Chondrocyte (in vitro differentiated cells): ENCODE results near the gene NKX2-4. TPM values are rescaled to one million over a fixed set of nuclear protein-coding genes. Genes with fewer than 3 reads are reported as not detected.

ENCODE experiments used
- DNase-seq: peaks from one replicate; pipeline ENCODE4 v3.0.0; 2021; ENCODE audit warnings: mixed read lengths, low spot score
- H3K27ac Mint-ChIP-seq: one replicate; pipeline ENCODE4 v1.8.0; 2021; ENCODE audit warnings: mild to moderate bottlenecking, moderate library complexity, mixed read lengths; ENCODE audit not compliant: unreplicated experiment
- H3K27me3 Mint-ChIP-seq: 2 replicates; pipeline ENCODE4 v1.8.0; 2021; ENCODE audit warnings: low read depth, mixed read lengths
- H3K36me3 Mint-ChIP-seq: 2 replicates; pipeline ENCODE4 v1.8.0; 2021; ENCODE audit warnings: low read depth, mixed read lengths
- H3K4me1 Mint-ChIP-seq: 2 replicates; pipeline ENCODE4 v1.8.0; 2021; ENCODE audit warnings: low read depth, mild to moderate bottlenecking, mixed read lengths
- H3K4me3 Mint-ChIP-seq: one replicate; pipeline ENCODE4 v1.8.0; 2021; ENCODE audit warnings: mild to moderate bottlenecking, moderate library complexity, mixed read lengths; ENCODE audit not compliant: unreplicated experiment
- H3K9me3 Mint-ChIP-seq: 2 replicates; pipeline ENCODE4 v1.8.0; 2021; ENCODE audit warnings: low read depth, mixed read lengths
- total RNA-seq: library from RNA; stranded (reverse); gene quantifications from 3 replicates; pipeline ENCODE4 v1.2.1, GENCODE V29; 2021
- TF ChIP-seq, protein P1 (sequence below): fragments of 200-600 bp; sonication (generic); IDR thresholded peaks from 2 replicates; pipeline ENCODE4 v1.5.0; 2021; ENCODE audit warnings: antibody characterized with exemption, mild to moderate bottlenecking, moderate library complexity

The NKX2-4 gene
- total RNA-seq, 1 donor from 2014 or later: not detected

- Mint-ChIP-seq H3K27me3 (peaks cover 73% of the 10 kb centered on the region), H3K4me1 (peaks cover 14% of the 10 kb centered on the region), H3K27ac (no peak overlapping the region), H3K36me3 (peaks cover 8% of the 10 kb centered on the region), H3K4me3 (peak overlapping the region; percentile 16), H3K9me3 (no peaks in the 10 kb centered on the region)
- TF ChIP-seq, protein P1, sequence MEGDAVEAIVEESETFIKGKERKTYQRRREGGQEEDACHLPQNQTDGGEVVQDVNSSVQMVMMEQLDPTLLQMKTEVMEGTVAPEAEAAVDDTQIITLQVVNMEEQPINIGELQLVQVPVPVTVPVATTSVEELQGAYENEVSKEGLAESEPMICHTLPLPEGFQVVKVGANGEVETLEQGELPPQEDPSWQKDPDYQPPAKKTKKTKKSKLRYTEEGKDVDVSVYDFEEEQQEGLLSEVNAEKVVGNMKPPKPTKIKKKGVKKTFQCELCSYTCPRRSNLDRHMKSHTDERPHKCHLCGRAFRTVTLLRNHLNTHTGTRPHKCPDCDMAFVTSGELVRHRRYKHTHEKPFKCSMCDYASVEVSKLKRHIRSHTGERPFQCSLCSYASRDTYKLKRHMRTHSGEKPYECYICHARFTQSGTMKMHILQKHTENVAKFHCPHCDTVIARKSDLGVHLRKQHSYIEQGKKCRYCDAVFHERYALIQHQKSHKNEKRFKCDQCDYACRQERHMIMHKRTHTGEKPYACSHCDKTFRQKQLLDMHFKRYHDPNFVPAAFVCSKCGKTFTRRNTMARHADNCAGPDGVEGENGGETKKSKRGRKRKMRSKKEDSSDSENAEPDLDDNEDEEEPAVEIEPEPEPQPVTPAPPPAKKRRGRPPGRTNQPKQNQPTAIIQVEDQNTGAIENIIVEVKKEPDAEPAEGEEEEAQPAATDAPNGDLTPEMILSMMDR: no peak
- DNase-seq: no peak
Measured at GRCh38 chr20:21395666-21396598, 1.4 kb downstream of the NKX2-4 start.

DNA sequence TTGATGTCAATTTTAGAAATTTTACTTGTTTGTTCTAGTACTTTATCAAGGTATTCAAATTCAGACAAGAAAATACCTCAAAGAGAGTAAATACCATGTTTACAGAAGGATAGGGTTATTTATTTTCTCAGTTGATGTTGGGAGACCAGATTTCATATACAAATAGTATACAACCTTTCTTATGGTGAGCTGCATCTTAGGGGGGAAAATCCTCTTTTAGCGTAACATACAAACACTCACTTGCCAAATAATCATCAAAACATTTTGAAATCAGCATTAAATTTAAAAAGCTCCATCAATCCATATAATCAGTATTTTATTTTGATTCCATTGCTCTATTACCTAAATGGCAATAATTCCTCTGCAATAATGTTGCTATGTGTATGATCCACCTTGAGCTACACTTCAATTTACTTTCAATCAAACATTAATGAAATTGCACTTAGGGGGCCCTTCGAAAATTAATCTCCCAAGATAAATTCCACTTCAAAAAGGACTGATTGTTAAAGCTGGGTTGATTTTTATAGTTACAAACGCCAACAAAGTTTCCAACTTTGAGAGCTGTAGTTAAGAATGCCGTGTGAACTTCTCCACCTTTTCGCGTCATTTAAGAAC lies 2.2 kb downstream of the NKX2-4 start:
- H3K27ac Mint-ChIP-seq: no peak overlapping the region
- H3K36me3 Mint-ChIP-seq: peaks cover 15% of the 10 kb centered on the region
- H3K4me3 Mint-ChIP-seq: no peak overlapping the region
- TF ChIP-seq, protein P1: no peak
- no peaks in the 10 kb centered on the region for H3K9me3 Mint-ChIP-seq
- peaks cover 74% of the 10 kb centered on the region for H3K27me3 Mint-ChIP-seq
- no peak for DNase-seq
- peaks cover 14% of the 10 kb centered on the region for H3K4me1 Mint-ChIP-seq

DNA sequence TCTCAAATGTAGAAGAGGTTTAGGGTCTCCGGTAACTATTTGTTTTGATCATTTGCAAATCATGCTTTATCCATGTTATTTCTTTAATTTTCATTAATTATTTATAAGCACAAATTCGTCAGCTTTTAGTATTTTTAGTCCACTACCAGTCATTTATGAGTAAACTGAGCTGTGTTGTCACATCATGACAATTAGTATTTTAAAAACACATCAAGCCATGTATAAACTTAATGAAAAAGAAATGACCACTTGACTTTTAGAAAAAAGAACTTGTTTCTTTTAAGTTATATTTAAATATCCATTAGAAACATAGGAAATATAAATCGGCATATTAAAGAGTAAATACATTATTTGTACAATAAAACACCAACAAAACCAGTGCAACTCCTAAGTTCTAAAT lies 2.8 kb downstream of the NKX2-4 start:
- Mint-ChIP-seq H3K4me3 (no peak overlapping the region), H3K4me1 (peaks cover 14% of the 10 kb centered on the region), H3K27me3 (peaks cover 72% of the 10 kb centered on the region), H3K9me3 (no peaks in the 10 kb centered on the region), H3K36me3 (peaks cover 18% of the 10 kb centered on the region), H3K27ac (no peak overlapping the region)
- TF ChIP-seq, protein P1: no peak
- no peak for DNase-seq

GRCh38 chr20:21393816-21394519 lies 3.4 kb downstream of the NKX2-4 start:
- Mint-ChIP-seq H3K27me3 (peaks cover 66% of the 10 kb centered on the region), H3K36me3 (peaks cover 21% of the 10 kb centered on the region), H3K9me3 (no peaks in the 10 kb centered on the region), H3K4me1 (peaks cover 14% of the 10 kb centered on the region), H3K27ac (no peak overlapping the region), H3K4me3 (no peak overlapping the region)
- TF ChIP-seq, protein P1: no peak
- DNase-seq: no peak

GRCh38 chr20:21393166-21393565 lies 4.2 kb downstream of the NKX2-4 start:
- TF ChIP-seq, protein P1: no peak
- Mint-ChIP-seq H3K27me3 (peaks cover 58% of the 10 kb centered on the region), H3K27ac (no peak overlapping the region), H3K4me3 (no peak overlapping the region), H3K9me3 (no peaks in the 10 kb centered on the region), H3K36me3 (peaks cover 22% of the 10 kb centered on the region), H3K4me1 (peaks cover 14% of the 10 kb centered on the region)
- DNase-seq: no peak
